ENCODE measurements around the gene USP54. TPM values are rescaled to one million over a fixed set of nuclear protein-coding genes. Genes with fewer than 3 reads are reported as not detected.
A peak's percentile ranks its signal among the peaks of the same experiment; 100 is the strongest.

The USP54 gene, protein sequence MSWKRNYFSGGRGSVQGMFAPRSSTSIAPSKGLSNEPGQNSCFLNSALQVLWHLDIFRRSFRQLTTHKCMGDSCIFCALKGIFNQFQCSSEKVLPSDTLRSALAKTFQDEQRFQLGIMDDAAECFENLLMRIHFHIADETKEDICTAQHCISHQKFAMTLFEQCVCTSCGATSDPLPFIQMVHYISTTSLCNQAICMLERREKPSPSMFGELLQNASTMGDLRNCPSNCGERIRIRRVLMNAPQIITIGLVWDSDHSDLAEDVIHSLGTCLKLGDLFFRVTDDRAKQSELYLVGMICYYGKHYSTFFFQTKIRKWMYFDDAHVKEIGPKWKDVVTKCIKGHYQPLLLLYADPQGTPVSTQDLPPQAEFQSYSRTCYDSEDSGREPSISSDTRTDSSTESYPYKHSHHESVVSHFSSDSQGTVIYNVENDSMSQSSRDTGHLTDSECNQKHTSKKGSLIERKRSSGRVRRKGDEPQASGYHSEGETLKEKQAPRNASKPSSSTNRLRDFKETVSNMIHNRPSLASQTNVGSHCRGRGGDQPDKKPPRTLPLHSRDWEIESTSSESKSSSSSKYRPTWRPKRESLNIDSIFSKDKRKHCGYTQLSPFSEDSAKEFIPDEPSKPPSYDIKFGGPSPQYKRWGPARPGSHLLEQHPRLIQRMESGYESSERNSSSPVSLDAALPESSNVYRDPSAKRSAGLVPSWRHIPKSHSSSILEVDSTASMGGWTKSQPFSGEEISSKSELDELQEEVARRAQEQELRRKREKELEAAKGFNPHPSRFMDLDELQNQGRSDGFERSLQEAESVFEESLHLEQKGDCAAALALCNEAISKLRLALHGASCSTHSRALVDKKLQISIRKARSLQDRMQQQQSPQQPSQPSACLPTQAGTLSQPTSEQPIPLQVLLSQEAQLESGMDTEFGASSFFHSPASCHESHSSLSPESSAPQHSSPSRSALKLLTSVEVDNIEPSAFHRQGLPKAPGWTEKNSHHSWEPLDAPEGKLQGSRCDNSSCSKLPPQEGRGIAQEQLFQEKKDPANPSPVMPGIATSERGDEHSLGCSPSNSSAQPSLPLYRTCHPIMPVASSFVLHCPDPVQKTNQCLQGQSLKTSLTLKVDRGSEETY (N-terminal part only)
- 1 to 10 TPM; 4.2 to 6.6 (median 5.5) TPM for total RNA-seq
- total RNA-seq (2013), result 5.6 TPM
- 4.5 to 18.2 (median 9.0) reads per million in 29 experiments for total RNA-seq

GRCh38 chr10:73590881-73591799 is at the start of gene USP54:
TSS of gene USP54 (minus strand) at chr10:73591342. CDS start at chr10:73575658, 15,684 bp downstream.
- Histone ChIP-seq H3K27ac (ENCODE audit: low read length) (peak within 1 kb of the TSS; percentile 53), H3K36me3 (ENCODE audit: control insufficient read depth in 2 of 2, extremely low read depth in 1 of 2, insufficient read depth in 1 of 2, low read length in 1 of 2) (no peaks in the 10 kb centered on the region), H3K9me3 (no peaks in the 10 kb centered on the region), H3K4me3 (ENCODE audit: control insufficient read depth in 1 of 2, extremely low read depth in 1 of 2, low read length in 1 of 2) (no peak within 1 kb of the TSS), H3K27me3 (replicated peaks in 1 of 2; ENCODE audit: control insufficient read depth in 2 of 2, extremely low read depth in 1 of 2, insufficient read depth in 2 of 2, low read length in 1 of 2) (no peaks in the 10 kb centered on the region), H3K4me1 (ENCODE audit: control insufficient read depth in 1 of 2, extremely low read depth in 1 of 2, insufficient read depth in 2 of 2, low read length in 2 of 2) (peaks cover 10 to 12% of the 10 kb centered on the region in 2 experiments)
- peak; percentile 71 to 92 (median 85) for ATAC-seq (replicated peaks in 1 of 4)
- ChIA-PET CTCF (interaction anchor here in 1 of 2 donors (0.6 to 1.0 kb wide), 2 partner anchors 53 to 186 kb away, joined by 3 to 4 read pairs; no protein-coding TSS in a partner anchor), POLR2A (interaction anchor here in 1 of 2 donors (0.6 to 1.0 kb wide), 2 partner anchors 10 to 172 kb away, joined by 6 read pairs; no protein-coding TSS in a partner anchor)
- H3K36me3 Mint-ChIP-seq, result peaks cover 2% of the 10 kb centered on the region
- H3K9me3 Mint-ChIP-seq, result no peaks in the 10 kb centered on the region
- DNase-seq, result peak in 7 of 35 experiments; percentile 2 to 46 (median 6)
- no CpG with 5 or more reads among the region's 6 CpGs for WGBS (ENCODE audit: insufficient coverage)
- H3K27me3 Mint-ChIP-seq, result no peaks in the 10 kb centered on the region
- peak within 1 kb of the TSS; percentile 4 to 53 (median 44) for H3K4me3 Mint-ChIP-seq
- H3K27ac Mint-ChIP-seq, result peak within 1 kb of the TSS; percentile 70 to 75
- H3K4me1 Mint-ChIP-seq, result peaks cover 17 to 22% (median 21%) of the 10 kb centered on the region in 3 donors

DNA sequence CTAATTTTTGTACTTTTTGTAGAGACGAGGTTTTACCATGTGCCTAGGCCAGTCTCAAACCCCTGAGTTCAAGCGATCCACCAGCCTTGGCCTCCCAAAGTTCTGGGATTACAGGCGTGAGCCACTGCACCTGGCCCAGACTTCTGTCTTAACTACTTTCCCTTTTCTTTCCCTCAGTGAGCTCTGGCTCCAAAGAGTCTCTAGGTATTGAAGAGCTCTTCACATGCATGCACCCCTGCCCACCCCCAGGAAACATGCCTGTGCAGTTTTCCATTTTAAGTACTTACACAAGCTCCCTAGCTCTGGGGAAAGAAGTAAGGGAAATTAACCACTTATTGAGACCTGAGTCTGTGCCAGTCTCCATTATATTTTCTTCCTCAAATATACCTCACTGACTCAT is 48.1 kb upstream of the USP54 start:
- POLR2A ChIA-PET, result no interaction called here
- no peaks in the 10 kb centered on the region for H3K36me3 ChIP-seq (ENCODE audit: control insufficient read depth in 2 of 2, extremely low read depth in 1 of 2, insufficient read depth in 1 of 2, low read length in 1 of 2)

DNA sequence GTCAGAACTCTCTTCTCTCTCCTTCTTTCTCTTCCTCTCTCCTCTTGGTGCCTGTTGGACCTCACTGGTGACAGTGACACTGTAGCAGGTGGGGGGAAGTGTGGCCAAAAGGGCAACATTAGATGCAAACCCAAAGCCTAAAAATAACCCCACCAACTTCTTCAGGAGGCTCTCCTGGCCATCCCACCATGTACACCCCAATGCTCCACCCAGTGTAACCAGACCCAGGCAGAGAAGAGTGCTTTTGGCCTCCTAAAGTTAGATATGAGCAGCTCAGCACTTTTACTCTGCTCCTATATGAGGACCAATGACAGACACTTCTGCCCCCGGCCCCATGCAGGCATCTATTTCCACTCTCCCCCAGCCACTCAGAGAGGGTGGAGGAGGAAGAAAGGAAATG is 44.6 kb upstream of the USP54 start:
- no peak for ATAC-seq (replicated peaks in 1 of 4)
- no CpG with 5 or more reads among the region's 1 CpG for WGBS (ENCODE audit: insufficient coverage)
- Histone ChIP-seq H3K4me1 (ENCODE audit: control insufficient read depth in 1 of 2, extremely low read depth in 1 of 2, insufficient read depth in 2 of 2, low read length in 2 of 2) (no peaks in the 10 kb centered on the region), H3K36me3 (ENCODE audit: control insufficient read depth in 2 of 2, extremely low read depth in 1 of 2, insufficient read depth in 1 of 2, low read length in 1 of 2) (no peaks in the 10 kb centered on the region), H3K27me3 (replicated peaks in 1 of 2; ENCODE audit: control insufficient read depth in 2 of 2, extremely low read depth in 1 of 2, insufficient read depth in 2 of 2, low read length in 1 of 2) (peaks cover 0 to 8% of the 10 kb centered on the region in 2 experiments), H3K4me3 (ENCODE audit: control insufficient read depth in 1 of 2, extremely low read depth in 1 of 2, low read length in 1 of 2) (no peak overlapping the region), H3K27ac (ENCODE audit: low read length) (no peak overlapping the region), H3K9me3 (no peaks in the 10 kb centered on the region)
- Mint-ChIP-seq H3K9me3 (no peaks in the 10 kb centered on the region), H3K36me3 (no peaks in the 10 kb centered on the region), H3K27ac (no peak overlapping the region), H3K27me3 (peaks cover 0 to 4% of the 10 kb centered on the region in 2 donors), H3K4me3 (no peak overlapping the region), H3K4me1 (no peaks in the 10 kb centered on the region)
- CTCF ChIA-PET, result no interaction called here
- POLR2A ChIA-PET, result interaction anchor here in 1 of 2 donors (1.1 kb wide), 1 partner anchor 10 kb away, joined by 3 read pairs; no protein-coding TSS in a partner anchor
- DNase-seq, result no peak

More for the DNA sequence above, 48.1 kb upstream of the USP54 start:
- no peak for ATAC-seq (replicated peaks in 1 of 4)
- Mint-ChIP-seq H3K4me1 (peaks cover 3 to 5% (median 3%) of the 10 kb centered on the region in 3 donors), H3K36me3 (no peaks in the 10 kb centered on the region), H3K9me3 (no peaks in the 10 kb centered on the region), H3K27ac (no peak overlapping the region), H3K4me3 (no peak overlapping the region), H3K27me3 (peaks cover 2 to 9% of the 10 kb centered on the region in 2 donors)
- H3K27ac ChIP-seq (ENCODE audit: low read length), result no peak overlapping the region
- H3K4me3 ChIP-seq (ENCODE audit: control insufficient read depth in 1 of 2, extremely low read depth in 1 of 2, low read length in 1 of 2), result no peak overlapping the region
- peaks cover 0 to 22% of the 10 kb centered on the region in 2 experiments for H3K27me3 ChIP-seq (replicated peaks in 1 of 2; ENCODE audit: control insufficient read depth in 2 of 2, extremely low read depth in 1 of 2, insufficient read depth in 2 of 2, low read length in 1 of 2)
- DNase-seq, result no peak
- WGBS (ENCODE audit: insufficient coverage), result 86% methylated on average over 3 of the region's 3 CpGs
- H3K9me3 ChIP-seq, result no peaks in the 10 kb centered on the region
- H3K4me1 ChIP-seq (ENCODE audit: control insufficient read depth in 1 of 2, extremely low read depth in 1 of 2, insufficient read depth in 2 of 2, low read length in 2 of 2), result peaks cover 0 to 2% of the 10 kb centered on the region in 2 experiments
- CTCF ChIA-PET, result no interaction called here

DNA sequence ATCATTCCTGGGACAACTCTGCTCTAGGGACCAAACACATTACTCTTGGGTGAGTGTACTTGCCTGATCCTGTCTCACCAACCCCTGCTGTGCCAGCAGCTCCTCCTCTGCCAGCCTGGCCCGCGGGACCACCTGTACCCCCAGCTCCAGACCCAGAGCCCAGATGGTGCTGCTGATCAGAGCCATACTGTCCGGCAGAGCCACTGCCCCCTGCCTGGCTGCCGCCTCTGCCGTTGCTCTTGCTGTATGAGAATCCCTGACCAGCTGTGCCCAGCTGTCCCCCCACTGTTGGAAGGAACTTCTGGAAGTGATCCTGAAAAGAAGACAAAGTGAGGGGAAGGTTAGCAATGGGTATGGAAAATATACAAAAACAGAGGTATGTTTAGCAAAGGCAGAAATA is 43.3 kb upstream of the USP54 start:
- Histone ChIP-seq H3K27ac (ENCODE audit: low read length) (no peak overlapping the region), H3K27me3 (replicated peaks in 1 of 2; ENCODE audit: control insufficient read depth in 2 of 2, extremely low read depth in 1 of 2, insufficient read depth in 2 of 2, low read length in 1 of 2) (peaks cover 0 to 6% of the 10 kb centered on the region in 2 experiments), H3K4me3 (ENCODE audit: control insufficient read depth in 1 of 2, extremely low read depth in 1 of 2, low read length in 1 of 2) (no peak overlapping the region), H3K9me3 (no peaks in the 10 kb centered on the region), H3K36me3 (ENCODE audit: control insufficient read depth in 2 of 2, extremely low read depth in 1 of 2, insufficient read depth in 1 of 2, low read length in 1 of 2) (no peaks in the 10 kb centered on the region), H3K4me1 (ENCODE audit: control insufficient read depth in 1 of 2, extremely low read depth in 1 of 2, insufficient read depth in 2 of 2, low read length in 2 of 2) (no peaks in the 10 kb centered on the region)
- H3K9me3 Mint-ChIP-seq, result no peaks in the 10 kb centered on the region
- POLR2A ChIA-PET, result no interaction called here
- no peak for ATAC-seq (replicated peaks in 1 of 4)
- CTCF ChIA-PET, result no interaction called here
- no peak overlapping the region for H3K4me3 Mint-ChIP-seq
- no peak overlapping the region for H3K27ac Mint-ChIP-seq
- H3K4me1 Mint-ChIP-seq, result no peaks in the 10 kb centered on the region
- no peaks in the 10 kb centered on the region for H3K36me3 Mint-ChIP-seq
- H3K27me3 Mint-ChIP-seq, result peaks cover 0 to 4% of the 10 kb centered on the region in 2 donors
- no peak for DNase-seq
- WGBS (ENCODE audit: insufficient coverage), result 71% methylated on average over 2 of the region's 5 CpGs

DNA sequence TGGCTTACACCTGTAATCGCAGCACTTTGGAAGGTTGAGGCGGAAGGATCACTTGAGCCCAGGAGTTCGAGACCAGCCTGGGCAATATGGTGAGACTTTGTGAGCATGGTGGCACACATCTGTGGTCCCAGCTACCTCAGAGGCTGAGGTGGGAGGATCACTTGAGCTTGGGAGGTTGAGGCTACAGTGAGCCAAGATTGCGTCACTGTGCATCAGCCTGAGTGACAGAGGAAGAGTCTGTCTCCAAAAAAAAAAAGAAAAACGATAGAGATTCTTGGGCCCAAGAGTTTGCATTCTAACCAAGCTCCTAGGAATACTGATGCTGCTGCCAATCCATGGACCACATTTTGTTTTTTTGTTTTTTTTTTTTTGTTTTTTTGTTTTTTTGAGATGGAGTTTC is 38.0 kb upstream of the USP54 start:
- WGBS (ENCODE audit: insufficient coverage), result 96% methylated on average over 5 of the region's 5 CpGs
- ATAC-seq (replicated peaks in 1 of 4), result no peak
- H3K27me3 ChIP-seq (replicated peaks in 1 of 2; ENCODE audit: control insufficient read depth in 2 of 2, extremely low read depth in 1 of 2, insufficient read depth in 2 of 2, low read length in 1 of 2), result no peaks in the 10 kb centered on the region
- H3K4me1 ChIP-seq (ENCODE audit: control insufficient read depth in 1 of 2, extremely low read depth in 1 of 2, insufficient read depth in 2 of 2, low read length in 2 of 2), result peaks cover 8 to 17% of the 10 kb centered on the region in 2 experiments
- H3K9me3 ChIP-seq, result no peaks in the 10 kb centered on the region
- DNase-seq, result no peak
- ChIA-PET CTCF (no interaction called here), POLR2A (no interaction called here)
- H3K36me3 ChIP-seq (ENCODE audit: control insufficient read depth in 2 of 2, extremely low read depth in 1 of 2, insufficient read depth in 1 of 2, low read length in 1 of 2), result no peaks in the 10 kb centered on the region
- H3K4me3 ChIP-seq (ENCODE audit: control insufficient read depth in 1 of 2, extremely low read depth in 1 of 2, low read length in 1 of 2), result no peak overlapping the region
- peaks cover 5 to 26% (median 20%) of the 10 kb centered on the region in 3 donors for H3K4me1 Mint-ChIP-seq
- no peaks in the 10 kb centered on the region for H3K9me3 Mint-ChIP-seq
- H3K4me3 Mint-ChIP-seq, result no peak overlapping the region
- no peak overlapping the region for H3K27ac ChIP-seq (ENCODE audit: low read length)
- no peak overlapping the region for H3K27ac Mint-ChIP-seq
- H3K27me3 Mint-ChIP-seq, result no peaks in the 10 kb centered on the region
- no peaks in the 10 kb centered on the region for H3K36me3 Mint-ChIP-seq

Data from T-cell (primary cell).